Pancreas (tissue), 10 donors: ENCODE data around the gene MIPEP. TPM values are rescaled to one million over a fixed set of nuclear protein-coding genes. Genes with fewer than 3 reads are reported as not detected.

Experiments used
- ATAC-seq, 4 donors: fragments of 200-7000 bp; cut with Tn5 transposase; one replicate each; pipeline versions ENCODE4 v1.8.0 to v1.9.1; 2020; ENCODE audit warnings: mild to moderate bottlenecking in 4 of 4, moderate library complexity in 4 of 4
- DNase-seq, 6 donors: peaks; one replicate each; pipeline ENCODE4 v3.0.0-alpha.2; 2020
- FAIRE-seq: peaks from 2 replicates; lab custom pipeline; 2012; peaks lifted over from hg19 to GRCh38; lab: Jason Lieb, UNC
- H3K27ac ChIP-seq, 4 donors: fragments of 200-600 bp; sonication (generic); 1 replicate in 3 of 4; 2 replicates in 1 of 4; pipeline versions ENCODE4 v1.5.0 to v1.8.0; 2020
- H3K27me3 ChIP-seq, 4 donors: fragments of 200-600 bp; one replicate each; pipeline ENCODE4 v1.8.0; 2021
- H3K36me3 ChIP-seq, 3 donors: fragments of 200-600 bp; sonication (generic) in 1 of 3; one replicate each; pipeline versions ENCODE4 v1.5.0 to v1.8.0; 2020 to 2021
- H3K4me1 ChIP-seq, 3 donors: fragments of 200-600 bp; one replicate each; pipeline ENCODE4 v1.8.0; 2021
- H3K4me3 ChIP-seq, 4 donors: fragments of 200-600 bp; sonication (generic) in 2 of 4; one replicate each; pipeline versions ENCODE4 v1.5.0 to v1.8.0; 2020 to 2021
- H3K9me3 ChIP-seq, 4 donors: fragments of 200-600 bp; one replicate each; pipeline ENCODE4 v1.8.0; 2021
- WGBS, 2 donors: extraction: QIAGEN DNeasy Blood & Tissue Kit; methylation state at CpG; one replicate each; pipeline ENCODE4 v1.1.7; 2013; 5-methylcytosine and 5-hydroxymethylcytosine counted together
- intact Hi-C, 3 donors: fragments of 100-400 bp; cut with DNase I; formaldehyde crosslinking; loops; one replicate each; pipeline versions ENCODE4 v1.11.1 to v1.14.2; 2022
- polyA plus RNA-seq, 2 donors: library from polyadenylated mRNA; stranded (reverse); fragments of 200-250 nt; gene quantifications; one replicate each; pipeline ENCODE4 v1.2.3, GENCODE V29; 2013
- total RNA-seq, 6 donors: library from RNA; stranded (reverse); fragmentation: NEBNext Ultra II Directional in 4 of 6; extraction: Animal tissue kit (Norgen Biotek cat#: 25700) in 4 of 6; gene quantifications; one replicate each; pipeline versions ENCODE4 v1.2.1 to v1.2.4, GENCODE V29; 2021 to 2023
- TF ChIP-seq, protein P1 (sequence below), 4 donors: fragments of 200-600 bp; sonication (generic) in 3 of 4; IDR thresholded peaks; one replicate each; pipeline versions ENCODE4 v1.5.0 to v1.8.0; 2021; ENCODE audit warnings: antibody characterized with exemption in 4 of 4
- donor health status: healthy with polysubstance abuse.
- donor health status: DM: no; HTN: no; CAD: no; lungs with moderate emphysema.
- donor health status: DM: no; HTN: no; CAD: no.
- donor health status: control.
- donor health status: control.
- donor health status: Bipolar disorder and iron deficiency.
- donor health status: DM: yes; HTN: yes; CAD: no.
- donor health status: DM: no; HTN: no; CAD: no.
- donor health status: DM: no; HTN: no; CAD: no.
- donor health status: DM: yes; HTN: yes; CAD: no.

The MIPEP gene
- total and polyA plus RNA-seq, 8 donors: 8.0 to 12.8 (median 10.6) TPM

DNA sequence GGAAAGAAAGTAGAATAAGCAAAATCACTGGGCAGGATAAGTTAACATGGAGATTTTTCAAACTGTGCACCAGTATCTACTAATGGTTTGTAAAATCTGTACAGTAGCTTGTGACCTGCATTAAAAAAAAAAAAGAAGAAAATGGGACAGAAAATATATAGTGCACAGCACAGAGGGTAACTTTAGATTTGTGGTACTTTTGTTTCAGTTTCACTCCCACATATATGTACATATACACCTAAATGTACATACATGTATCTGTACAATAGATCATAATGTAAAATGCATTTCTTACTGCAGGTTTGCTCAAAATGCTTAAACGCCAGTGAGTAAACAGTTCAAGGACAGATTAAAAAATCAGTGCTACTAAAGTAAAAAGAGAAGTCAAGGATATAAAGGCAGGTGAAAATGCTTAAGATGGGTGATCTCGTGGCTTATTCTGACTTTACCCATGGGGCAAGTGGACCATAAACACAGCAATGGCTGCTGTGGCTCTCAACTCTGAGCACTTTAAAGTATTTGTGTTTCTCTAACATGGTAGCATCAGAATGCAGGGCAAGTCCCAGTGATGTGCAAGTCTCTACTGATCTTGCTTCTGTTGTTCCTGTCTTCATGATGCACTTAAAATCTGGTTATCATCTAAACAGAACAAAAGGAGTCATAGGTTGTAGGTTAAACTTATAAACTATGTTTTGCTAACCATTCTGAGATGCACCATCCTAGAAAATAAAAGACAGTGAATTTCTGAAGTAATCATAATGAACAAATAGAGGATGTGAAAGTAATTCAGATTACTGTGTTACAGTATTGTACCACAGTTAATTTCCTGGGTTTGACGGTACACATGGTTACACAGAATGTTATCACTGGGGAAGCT, 112.3 kb downstream of the MIPEP start:
- FAIRE-seq (no peak), DNase-seq (no peak), ATAC-seq (no peak)
- 65 to 67% methylated on average over 3 of the region's 3 CpGs for WGBS, 2 donors
- no peaks in the 10 kb centered on the region for H3K36me3 ChIP-seq
- intact Hi-C loops: no loop called here
- no peaks in the 10 kb centered on the region for H3K9me3 ChIP-seq
- no peaks in the 10 kb centered on the region for H3K27me3 ChIP-seq
- TF ChIP-seq, protein P1, sequence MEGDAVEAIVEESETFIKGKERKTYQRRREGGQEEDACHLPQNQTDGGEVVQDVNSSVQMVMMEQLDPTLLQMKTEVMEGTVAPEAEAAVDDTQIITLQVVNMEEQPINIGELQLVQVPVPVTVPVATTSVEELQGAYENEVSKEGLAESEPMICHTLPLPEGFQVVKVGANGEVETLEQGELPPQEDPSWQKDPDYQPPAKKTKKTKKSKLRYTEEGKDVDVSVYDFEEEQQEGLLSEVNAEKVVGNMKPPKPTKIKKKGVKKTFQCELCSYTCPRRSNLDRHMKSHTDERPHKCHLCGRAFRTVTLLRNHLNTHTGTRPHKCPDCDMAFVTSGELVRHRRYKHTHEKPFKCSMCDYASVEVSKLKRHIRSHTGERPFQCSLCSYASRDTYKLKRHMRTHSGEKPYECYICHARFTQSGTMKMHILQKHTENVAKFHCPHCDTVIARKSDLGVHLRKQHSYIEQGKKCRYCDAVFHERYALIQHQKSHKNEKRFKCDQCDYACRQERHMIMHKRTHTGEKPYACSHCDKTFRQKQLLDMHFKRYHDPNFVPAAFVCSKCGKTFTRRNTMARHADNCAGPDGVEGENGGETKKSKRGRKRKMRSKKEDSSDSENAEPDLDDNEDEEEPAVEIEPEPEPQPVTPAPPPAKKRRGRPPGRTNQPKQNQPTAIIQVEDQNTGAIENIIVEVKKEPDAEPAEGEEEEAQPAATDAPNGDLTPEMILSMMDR (IDR thresholded peaks at IDR 0.05): no peak
- no peaks in the 10 kb centered on the region for H3K4me1 ChIP-seq
- H3K27ac ChIP-seq: no peak overlapping the region
- no peak overlapping the region for H3K4me3 ChIP-seq

DNA sequence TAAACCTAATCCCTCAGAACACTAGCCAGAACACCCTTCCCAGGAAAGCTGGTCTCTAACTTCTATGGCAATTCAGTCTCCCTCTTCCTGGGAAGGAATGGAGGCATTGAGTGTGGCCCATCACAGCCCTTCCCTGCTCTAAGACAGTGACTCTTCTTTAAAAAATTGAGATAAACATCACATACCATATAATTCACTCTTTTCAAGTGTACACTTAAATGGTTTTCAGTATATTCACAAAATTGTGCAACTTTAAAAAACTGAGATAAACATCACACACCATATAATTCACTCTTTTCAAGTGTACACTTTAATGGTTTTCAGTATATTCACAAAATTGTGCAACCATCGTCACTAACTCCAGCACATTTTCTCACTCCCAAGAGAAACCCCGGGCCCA, 116.5 kb downstream of the MIPEP start:
- TF ChIP-seq, protein P1 (IDR thresholded peaks at IDR 0.05): no peak
- H3K4me3 ChIP-seq: no peak overlapping the region
- H3K27ac ChIP-seq: no peak overlapping the region
- intact Hi-C loops: no loop called here
- H3K27me3 ChIP-seq: no peaks in the 10 kb centered on the region
- H3K4me1 ChIP-seq: no peaks in the 10 kb centered on the region
- FAIRE-seq (no peak), ATAC-seq (no peak), DNase-seq (no peak)
- WGBS, 2 donors: 46 to 48% methylated on average over 2 of the region's 2 CpGs
- H3K9me3 ChIP-seq: no peaks in the 10 kb centered on the region
- H3K36me3 ChIP-seq: no peaks in the 10 kb centered on the region

GRCh38 chr13:23771956-23772355, 117.2 kb downstream of the MIPEP start:
- WGBS, 2 donors: 74% methylated on average over 4 of the region's 4 CpGs
- FAIRE-seq (no peak), ATAC-seq (no peak), DNase-seq (no peak)
- H3K4me1 ChIP-seq: no peaks in the 10 kb centered on the region
- TF ChIP-seq, protein P1 (IDR thresholded peaks at IDR 0.05): no peak
- intact Hi-C loops: no loop called here
- H3K36me3 ChIP-seq: no peaks in the 10 kb centered on the region
- H3K27me3 ChIP-seq: no peaks in the 10 kb centered on the region
- H3K4me3 ChIP-seq: no peak overlapping the region
- H3K9me3 ChIP-seq: no peaks in the 10 kb centered on the region
- no peak overlapping the region for H3K27ac ChIP-seq

DNA sequence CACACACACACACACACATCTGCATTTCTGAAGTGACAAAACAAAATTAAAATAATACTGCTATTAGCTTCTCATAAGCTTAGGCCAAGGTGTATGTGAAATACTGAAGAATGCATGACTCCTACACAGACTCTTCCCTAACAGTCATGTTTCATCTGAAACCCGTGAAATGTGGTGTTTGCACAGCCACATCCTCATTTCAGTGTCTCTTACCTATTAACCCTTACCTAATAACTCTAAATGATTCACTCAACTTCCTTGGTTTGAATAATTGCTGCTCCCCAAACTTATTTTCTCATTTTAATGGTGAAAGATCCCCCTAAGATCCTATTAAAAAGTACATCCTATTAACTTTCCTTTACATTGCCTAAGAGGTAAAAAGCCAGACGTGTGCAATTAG, 117.6 kb downstream of the MIPEP start:
- WGBS, 2 donors: 70 to 73% methylated on average over 2 of the region's 2 CpGs
- H3K4me3 ChIP-seq: no peak overlapping the region
- TF ChIP-seq, protein P1 (IDR thresholded peaks at IDR 0.05): no peak
- H3K36me3 ChIP-seq: no peaks in the 10 kb centered on the region
- H3K27me3 ChIP-seq: no peaks in the 10 kb centered on the region
- H3K9me3 ChIP-seq: no peaks in the 10 kb centered on the region
- no peak overlapping the region for H3K27ac ChIP-seq
- no peak for ATAC-seq
- intact Hi-C loops: no loop called here
- FAIRE-seq: no peak
- H3K4me1 ChIP-seq: no peaks in the 10 kb centered on the region
- DNase-seq: no peak

DNA sequence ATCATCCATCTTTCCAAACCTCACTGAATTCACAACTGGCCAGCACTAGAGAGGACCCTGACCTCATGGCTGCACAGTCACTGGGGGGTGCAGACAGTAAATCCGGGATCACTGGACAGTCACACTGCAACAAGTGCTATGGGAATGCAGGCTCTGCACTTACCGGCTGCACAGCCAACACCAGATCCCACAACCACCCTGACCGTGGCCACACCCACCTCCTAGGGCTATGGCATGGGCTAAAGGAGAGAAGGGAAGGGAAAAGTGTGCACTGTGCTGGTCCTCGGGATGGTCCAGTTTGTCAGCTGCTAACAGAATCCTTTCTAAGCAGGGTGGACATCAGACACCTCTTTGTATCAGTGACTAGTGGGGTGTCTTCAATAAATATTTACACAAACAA, 118.2 kb downstream of the MIPEP start:
- no peak for ATAC-seq
- intact Hi-C loops: no loop called here
- no peaks in the 10 kb centered on the region for H3K4me1 ChIP-seq

More for the DNA sequence above, 118.2 kb downstream of the MIPEP start:
- Histone ChIP-seq H3K27me3 (no peaks in the 10 kb centered on the region), H3K9me3 (no peaks in the 10 kb centered on the region), H3K4me3 (no peak overlapping the region), H3K36me3 (no peaks in the 10 kb centered on the region), H3K27ac (no peak overlapping the region)
- TF ChIP-seq, protein P1 (IDR thresholded peaks at IDR 0.05): no peak
- no peak for FAIRE-seq
- 92 to 94% methylated on average over 4 of the region's 4 CpGs for WGBS, 2 donors
- DNase-seq: no peak
